NK-92 treated with Interleukin-12 subunit alpha and Interleukin-12 subunit beta, amount 100 ng/mL, for 24 hours (cell line): ENCODE results near the gene TIMM9.
"Not testable (repeated sequence)": the region's sequence is repeated elsewhere in the genome, so short reads cannot be mapped to it uniquely, and the experiment has no call there.

Experiments used
- DNase-seq: peaks from one replicate; lab custom pipeline; 2025; lab: John Stamatoyannopoulos, UW

The TIMM9 gene

GRCh38 chr14:58427281-58428117 lies at the start of gene TIMM9, which contains the start of gene KIAA0586:
Gene TIMM9 (minus strand): TSS chr14:58427531. CDS start chr14:58411945, 15,586 bp downstream.
Gene KIAA0586 (plus strand): TSS chr14:58427719. CDS start chr14:58428265, 546 bp downstream.
- DNase-seq, result peak; percentile 95

- DNase-seq, result no peak
Measured at GRCh38 chr14:58476320-58476719, 49.0 kb upstream of the TIMM9 start.

DNA sequence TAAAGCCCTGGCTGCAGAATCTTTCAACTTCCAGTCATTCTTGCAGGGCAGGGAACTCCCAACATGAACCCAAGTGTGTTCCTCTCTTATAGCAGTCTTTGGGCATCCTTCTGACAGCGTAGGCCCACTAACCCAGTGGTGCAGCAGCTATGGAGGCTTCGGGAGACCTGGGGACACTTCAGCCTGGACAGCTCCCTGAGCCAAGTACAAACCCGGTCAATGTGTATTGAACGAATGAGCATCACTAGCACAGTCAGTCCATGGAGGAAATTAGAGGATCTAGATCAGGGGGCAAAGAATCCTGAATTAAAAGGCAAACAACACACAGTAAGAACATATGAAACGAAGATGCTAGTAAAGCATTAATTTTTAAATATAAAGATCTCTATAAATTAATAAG lies 42.0 kb upstream of the TIMM9 start:
- no peak for DNase-seq

DNA sequence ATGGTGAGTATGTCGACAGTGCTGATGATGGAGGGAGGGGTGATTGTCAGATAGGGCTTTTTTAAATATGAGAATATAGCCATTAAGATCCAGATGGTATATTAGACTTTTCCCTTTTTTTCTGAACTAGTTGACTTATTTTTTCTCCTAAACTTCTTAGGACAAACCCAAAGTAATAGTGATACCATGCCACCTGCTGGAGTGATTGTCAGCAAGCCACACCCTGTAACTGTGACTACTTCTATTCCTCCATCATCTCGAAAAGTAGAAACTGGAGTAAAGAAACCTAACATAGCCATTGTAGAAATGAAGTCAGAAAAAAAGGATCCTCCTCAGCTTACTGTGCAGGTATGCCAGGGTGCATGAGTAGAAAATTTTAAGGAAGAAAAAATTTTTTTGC lies 40.2 kb upstream of the TIMM9 start:
- DNase-seq, result no peak

GRCh38 chr14:58466459-58466858 lies 39.1 kb upstream of the TIMM9 start:
- DNase-seq, result no peak

GRCh38 chr14:58465421-58465820 lies 38.1 kb upstream of the TIMM9 start:
- no peak for DNase-seq

- DNase-seq, result no peak
Measured at GRCh38 chr14:58464652-58465051, 37.3 kb upstream of the TIMM9 start.

- no peak for DNase-seq
Measured at GRCh38 chr14:58463147-58463546, 35.8 kb upstream of the TIMM9 start.

DNA sequence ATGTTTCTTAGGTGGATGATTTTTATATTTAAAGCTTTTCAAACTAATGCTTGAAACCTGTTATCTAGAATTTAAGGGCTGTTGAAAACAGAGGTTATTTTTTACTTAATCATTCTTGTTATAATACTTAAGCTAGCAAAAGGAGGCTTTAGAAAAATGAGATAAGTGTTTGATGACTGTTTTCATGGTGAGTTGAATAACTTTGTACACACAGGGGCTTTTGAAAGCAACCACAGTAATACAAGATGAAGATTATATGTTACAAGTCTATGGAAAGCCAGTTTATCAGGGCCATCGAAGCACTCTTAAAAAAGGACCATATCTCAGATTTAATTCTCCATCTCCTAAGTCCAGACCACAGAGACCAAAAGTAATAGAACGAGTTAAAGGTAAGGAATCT lies 33.4 kb upstream of the TIMM9 start:
- no peak for DNase-seq

DNA sequence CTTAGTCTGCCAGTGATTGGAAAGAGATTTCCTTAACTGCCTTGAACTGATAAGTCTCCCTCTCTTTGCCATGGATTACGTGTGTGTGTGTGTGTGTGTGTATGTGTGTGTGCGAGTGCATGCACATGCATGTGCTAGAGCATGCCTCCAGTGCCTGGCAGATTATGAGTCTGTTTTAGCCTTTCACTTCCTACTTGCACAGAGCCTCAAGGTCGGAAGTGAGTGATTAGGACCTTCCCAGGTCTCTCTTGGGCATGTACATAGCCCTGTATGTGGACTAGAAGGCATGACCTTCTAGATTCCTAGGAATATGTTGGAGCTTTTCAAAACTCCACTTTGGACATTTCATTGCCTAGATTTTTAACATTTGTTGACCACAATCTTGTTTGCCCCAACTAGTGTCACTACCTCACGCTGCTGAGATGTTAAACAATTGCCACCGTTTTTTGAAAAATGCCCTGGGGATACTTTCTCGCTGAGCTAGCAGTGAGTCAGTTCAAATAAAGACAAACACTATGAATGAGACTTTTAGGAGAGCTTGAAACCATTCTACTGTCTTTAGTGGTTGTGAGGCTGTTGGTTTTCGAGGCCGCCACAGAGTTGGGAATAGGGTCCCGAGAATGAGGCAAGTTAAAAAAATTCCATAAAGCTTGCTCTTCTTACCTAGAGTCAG lies 28.4 kb upstream of the TIMM9 start:
- DNase-seq, result no peak

GRCh38 chr14:58444627-58445026 lies 17.3 kb upstream of the TIMM9 start:
- DNase-seq, result no peak

- no peak for DNase-seq
Measured at GRCh38 chr14:58439476-58439875, 12.1 kb upstream of the TIMM9 start.

- no peak for DNase-seq
Measured at GRCh38 chr14:58430156-58430555, 2.8 kb upstream of the TIMM9 start.

DNA sequence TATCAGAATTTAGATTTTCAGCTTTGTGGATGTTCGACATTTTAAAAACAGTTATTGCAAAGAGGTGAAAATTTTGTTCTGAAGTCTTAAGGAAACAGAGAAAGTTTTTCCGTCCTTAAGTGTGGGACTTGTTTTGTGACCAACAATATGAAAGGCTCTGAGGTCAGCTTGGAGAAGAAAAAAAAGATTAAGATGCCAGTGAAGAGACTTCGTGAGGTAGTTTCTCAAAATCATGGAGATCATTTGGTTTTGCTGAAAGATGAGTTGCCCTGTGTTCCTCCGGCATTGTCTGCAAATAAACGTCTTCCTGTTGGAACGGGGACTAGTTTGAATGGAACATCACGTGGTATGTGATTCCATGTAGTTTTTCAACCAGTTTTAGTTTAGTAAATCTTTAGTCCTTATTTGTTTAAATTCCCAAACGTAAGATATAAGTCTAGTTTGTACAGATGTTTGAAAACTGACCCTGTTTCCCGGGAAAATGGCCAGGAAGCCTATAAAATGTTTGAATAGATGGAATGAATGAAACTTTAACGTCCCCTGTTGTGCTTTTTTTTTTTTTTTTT lies 870 bp upstream of the TIMM9 start:
- no peak for DNase-seq

DNA sequence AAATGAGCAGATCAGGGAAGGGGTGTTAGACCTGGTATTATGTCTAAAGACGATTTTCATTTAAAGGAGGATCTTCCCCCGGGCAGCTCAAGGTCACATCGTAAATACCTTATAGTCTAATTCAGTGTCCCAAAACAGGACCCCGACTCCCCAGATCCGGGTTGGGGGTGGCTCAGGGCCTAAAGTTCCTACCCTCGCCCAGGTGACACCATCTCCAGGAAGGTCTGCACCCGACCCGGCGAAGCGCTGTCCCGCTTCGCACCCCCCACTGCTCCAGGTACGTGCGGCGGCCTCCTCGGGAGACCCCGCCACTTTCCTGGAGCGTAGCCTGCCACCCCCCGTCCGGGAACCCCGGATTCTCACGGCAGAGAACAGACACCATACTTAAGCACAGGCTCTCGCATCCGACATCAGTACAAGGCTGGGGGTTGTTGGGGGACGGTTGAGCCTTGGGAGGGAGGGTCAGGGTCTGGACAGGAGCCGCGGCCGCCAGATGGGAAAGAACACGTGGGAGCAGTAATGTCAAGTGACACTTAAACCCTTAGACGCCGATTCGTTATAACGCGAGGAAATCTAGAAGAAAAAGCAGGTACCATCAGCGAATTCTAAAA lies 556 bp downstream of the TIMM9 start:
- peak; percentile 33 for DNase-seq

DNA sequence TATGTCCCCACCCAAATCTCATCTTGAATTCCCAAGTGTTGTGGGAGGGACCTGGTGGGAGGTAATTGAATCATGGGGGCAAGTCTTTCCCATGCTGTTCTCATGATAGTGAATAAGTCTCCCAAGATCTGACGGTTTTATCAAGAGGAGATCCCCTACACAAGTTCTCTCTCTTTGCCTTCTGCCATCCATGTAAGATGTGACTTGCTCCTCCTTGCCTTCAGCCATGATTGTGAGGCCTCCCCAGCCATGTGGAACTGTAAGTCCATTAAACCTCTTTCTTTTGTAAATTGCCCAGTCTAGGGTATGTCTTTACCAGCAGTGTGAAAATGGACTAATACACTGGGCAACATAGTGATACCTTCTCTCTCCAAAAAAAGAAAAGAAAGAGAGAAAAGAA lies 10.4 kb downstream of the TIMM9 start:
- not testable (repeated sequence) for DNase-seq

- no peak for DNase-seq
Measured at GRCh38 chr14:58415636-58416547, 11.4 kb downstream of the TIMM9 start.

DNA sequence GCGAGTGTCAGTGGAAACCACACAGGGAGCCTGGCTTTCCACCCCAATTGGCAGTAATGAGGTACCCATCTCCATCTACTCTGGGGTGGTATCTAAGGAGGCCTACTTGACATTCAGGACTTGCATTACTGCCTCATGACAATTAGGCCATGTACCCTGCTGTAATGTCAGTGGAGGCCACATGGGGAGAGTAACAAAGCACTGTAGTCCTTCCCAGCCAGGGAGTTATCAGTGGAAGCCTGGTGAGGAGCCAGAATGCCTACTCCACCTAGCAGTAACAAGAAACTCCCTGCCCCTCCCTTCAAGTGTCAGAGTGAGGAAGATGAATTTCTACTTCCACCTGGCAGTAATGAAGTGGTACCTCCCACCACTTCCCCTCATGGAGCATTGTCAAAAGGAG lies 12.5 kb downstream of the TIMM9 start:
- DNase-seq, result no peak

DNA sequence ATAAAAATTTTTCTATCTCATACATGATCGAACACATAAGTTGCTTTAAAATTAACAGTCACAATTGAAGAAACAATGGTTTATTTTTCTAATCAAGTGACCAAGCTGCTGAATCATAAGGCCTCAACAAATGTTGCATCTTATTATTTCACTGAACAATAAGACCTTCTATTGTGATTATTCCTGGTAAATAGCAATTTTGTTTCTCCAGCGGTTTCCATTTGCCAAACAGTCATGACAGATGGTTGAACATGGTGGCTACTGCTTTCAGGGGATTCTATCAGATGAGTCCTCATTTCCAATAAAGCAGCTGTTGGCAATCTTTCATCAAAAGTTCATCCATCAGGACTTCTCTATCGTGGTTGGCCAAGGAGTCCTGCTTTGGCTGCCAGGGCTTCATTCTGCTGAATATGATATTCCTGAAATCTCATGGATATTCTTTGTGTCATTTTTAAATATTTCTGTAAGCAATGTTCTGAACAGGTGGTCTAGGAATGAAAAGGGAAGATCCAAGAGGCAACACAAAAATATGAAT lies 18.6 kb downstream of the TIMM9 start:
- DNase-seq, result no peak

DNA sequence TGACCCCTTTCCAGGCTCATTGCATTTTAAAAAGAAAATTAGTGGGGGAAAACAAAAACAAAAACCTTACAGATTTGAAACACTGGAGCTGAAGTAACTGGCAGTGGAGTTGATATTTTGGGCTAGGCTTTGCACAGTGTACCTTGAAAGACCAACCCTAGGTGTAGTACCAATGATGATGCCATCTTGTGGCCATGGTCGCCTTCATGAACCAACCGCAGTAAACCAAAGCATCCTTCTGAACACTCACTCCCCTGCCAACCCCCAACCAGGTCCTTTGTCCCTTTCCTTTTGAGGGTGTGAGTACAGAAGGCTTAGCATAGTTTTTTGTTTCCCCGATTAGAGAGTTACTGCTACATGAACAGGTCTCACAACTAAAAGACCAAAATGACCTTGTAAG lies 25.7 kb downstream of the TIMM9 start:
- no peak for DNase-seq

GRCh38 chr14:58398895-58399294 lies 28.4 kb downstream of the TIMM9 start:
- no peak for DNase-seq
